ENCODE results near the gene DENND1A.
"Not testable (repeated sequence)": the region's sequence is repeated elsewhere in the genome, so short reads cannot be mapped to it uniquely, and the experiment has no call there.

DENND1A gene

DNA sequence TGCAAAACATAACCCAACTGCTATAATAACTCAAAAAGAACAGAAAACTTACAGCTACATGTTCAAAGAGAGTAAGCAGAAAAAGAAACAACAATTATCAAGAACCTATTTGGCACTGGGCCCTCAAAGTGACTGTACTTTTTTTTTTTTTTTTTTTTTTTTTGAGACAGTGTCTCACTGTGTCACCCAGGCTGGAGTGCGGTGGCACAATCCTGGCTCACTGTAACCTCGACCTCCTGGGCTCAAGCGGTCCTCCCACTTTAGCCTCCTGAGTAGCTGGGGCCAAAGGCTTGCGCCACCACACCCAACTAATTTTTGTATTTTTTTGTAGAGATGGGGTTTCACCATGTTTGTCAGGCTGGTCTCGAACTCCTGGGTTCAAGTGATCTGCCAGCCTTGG lies 114.1 kb downstream of the DENND1A start:
- H3K9ac ChIP-seq (ENCODE audit: low read depth, low read length); H3K9me3 ChIP-seq (ENCODE audit: insufficient read depth, low read depth, low read length); H3K4me3 ChIP-seq (ENCODE audit: low read length); H3K27me3 ChIP-seq (ENCODE audit: insufficient read depth, low read length); H3K36me3 ChIP-seq (ENCODE audit: insufficient read depth, low read length); H3K27ac ChIP-seq (ENCODE audit: low read depth, low read length): not testable (repeated sequence)
- H3K4me1 ChIP-seq (ENCODE audit: insufficient read depth, low read length), result peaks cover 14% of the 10 kb centered on the region
- WGBS, result 95% methylated on average over 4 of the region's 5 CpGs

DNA sequence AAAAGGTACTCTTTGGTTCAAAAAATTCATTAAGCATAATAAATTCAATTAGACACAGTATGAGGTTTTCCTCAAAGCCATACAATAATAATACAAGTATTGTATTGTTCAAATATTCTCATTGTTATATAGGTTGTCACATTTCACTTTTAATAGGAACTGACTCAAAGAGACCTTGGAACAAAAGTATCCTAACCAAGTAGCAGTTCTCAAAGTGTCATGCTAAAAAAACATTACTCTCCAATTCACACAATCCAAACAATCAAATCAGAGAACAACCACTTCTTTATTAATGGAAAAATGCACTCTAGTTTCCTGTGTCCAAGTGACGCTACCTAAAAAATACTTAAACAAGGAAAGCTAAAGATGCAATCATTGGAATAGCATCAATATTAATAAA lies 115.4 kb downstream of the DENND1A start:
- Histone ChIP-seq H3K9me3 (ENCODE audit: insufficient read depth, low read depth, low read length) (no peaks in the 10 kb centered on the region), H3K36me3 (ENCODE audit: insufficient read depth, low read length) (no peaks in the 10 kb centered on the region), H3K9ac (ENCODE audit: low read depth, low read length) (no peak overlapping the region), H3K27me3 (ENCODE audit: insufficient read depth, low read length) (no peaks in the 10 kb centered on the region), H3K4me1 (ENCODE audit: insufficient read depth, low read length) (peaks cover 14% of the 10 kb centered on the region), H3K27ac (ENCODE audit: low read depth, low read length) (no peak overlapping the region), H3K4me3 (ENCODE audit: low read length) (no peak overlapping the region)
- 100% methylated on average over 1 of the region's 1 CpG for WGBS

DNA sequence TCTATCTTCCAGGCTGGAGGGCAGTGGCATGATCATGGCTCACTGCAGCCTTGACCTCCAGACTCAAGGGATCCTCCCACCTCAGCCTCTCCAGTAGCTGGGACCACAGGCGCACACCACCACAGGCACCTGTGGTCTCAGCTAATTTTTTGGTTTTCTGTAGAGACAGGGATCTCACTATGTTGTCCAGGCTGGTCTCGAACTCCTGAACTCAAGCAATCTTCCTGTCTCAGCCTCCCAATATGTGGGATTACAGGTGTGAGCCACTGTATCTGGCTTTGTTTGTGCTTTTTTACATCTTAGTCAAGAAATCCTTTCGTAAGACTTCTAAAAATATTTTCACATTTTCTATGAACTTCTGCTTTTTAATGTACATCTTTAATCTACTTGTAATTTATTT lies 116.9 kb downstream of the DENND1A start:
- no peak overlapping the region for H3K4me3 ChIP-seq (ENCODE audit: low read length)
- no peaks in the 10 kb centered on the region for H3K36me3 ChIP-seq (ENCODE audit: insufficient read depth, low read length)
- H3K9ac ChIP-seq (ENCODE audit: low read depth, low read length), result no peak overlapping the region
- no peak overlapping the region for H3K27ac ChIP-seq (ENCODE audit: low read depth, low read length)
- 100% methylated on average over 2 of the region's 3 CpGs for WGBS
- H3K9me3 ChIP-seq (ENCODE audit: insufficient read depth, low read depth, low read length), result no peaks in the 10 kb centered on the region
- peaks cover 14% of the 10 kb centered on the region for H3K4me1 ChIP-seq (ENCODE audit: insufficient read depth, low read length)
- H3K27me3 ChIP-seq (ENCODE audit: insufficient read depth, low read length), result no peaks in the 10 kb centered on the region

- Histone ChIP-seq H3K9ac (ENCODE audit: low read depth, low read length) (no peak overlapping the region), H3K36me3 (ENCODE audit: insufficient read depth, low read length) (no peaks in the 10 kb centered on the region), H3K27me3 (ENCODE audit: insufficient read depth, low read length) (no peaks in the 10 kb centered on the region), H3K4me1 (ENCODE audit: insufficient read depth, low read length) (no peaks in the 10 kb centered on the region), H3K27ac (ENCODE audit: low read depth, low read length) (no peak overlapping the region), H3K4me3 (ENCODE audit: low read length) (no peak overlapping the region), H3K9me3 (ENCODE audit: insufficient read depth, low read depth, low read length) (no peaks in the 10 kb centered on the region)
- 93% methylated on average over 4 of the region's 4 CpGs for WGBS
Observed at GRCh38 chr9:123807251-123807650, 122.7 kb downstream of the DENND1A start.

DNA sequence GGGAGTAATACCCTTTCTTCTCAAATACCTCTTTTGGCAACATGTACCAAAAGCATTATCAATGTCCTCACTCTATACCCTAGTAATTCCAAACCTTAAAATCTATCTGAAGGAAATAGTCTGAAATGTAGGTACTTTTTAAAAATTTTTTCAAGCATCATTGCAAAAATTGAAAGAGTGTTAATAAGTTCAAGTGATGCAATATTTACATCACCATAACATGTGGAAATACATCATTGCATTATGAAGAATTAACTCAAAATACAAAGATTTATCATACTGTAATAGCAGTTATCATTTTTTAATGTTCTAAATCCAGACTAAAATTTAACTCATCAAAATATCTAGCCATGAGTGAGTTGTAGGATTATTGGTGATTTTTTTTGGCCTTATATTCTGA lies 123.1 kb downstream of the DENND1A start:
- no peak overlapping the region for H3K9ac ChIP-seq (ENCODE audit: low read depth, low read length)
- no peak overlapping the region for H3K27ac ChIP-seq (ENCODE audit: low read depth, low read length)
- H3K27me3 ChIP-seq (ENCODE audit: insufficient read depth, low read length), result no peaks in the 10 kb centered on the region
- no peaks in the 10 kb centered on the region for H3K9me3 ChIP-seq (ENCODE audit: insufficient read depth, low read depth, low read length)
- H3K4me1 ChIP-seq (ENCODE audit: insufficient read depth, low read length), result no peaks in the 10 kb centered on the region
- H3K36me3 ChIP-seq (ENCODE audit: insufficient read depth, low read length), result no peaks in the 10 kb centered on the region
- no peak overlapping the region for H3K4me3 ChIP-seq (ENCODE audit: low read length)

DNA sequence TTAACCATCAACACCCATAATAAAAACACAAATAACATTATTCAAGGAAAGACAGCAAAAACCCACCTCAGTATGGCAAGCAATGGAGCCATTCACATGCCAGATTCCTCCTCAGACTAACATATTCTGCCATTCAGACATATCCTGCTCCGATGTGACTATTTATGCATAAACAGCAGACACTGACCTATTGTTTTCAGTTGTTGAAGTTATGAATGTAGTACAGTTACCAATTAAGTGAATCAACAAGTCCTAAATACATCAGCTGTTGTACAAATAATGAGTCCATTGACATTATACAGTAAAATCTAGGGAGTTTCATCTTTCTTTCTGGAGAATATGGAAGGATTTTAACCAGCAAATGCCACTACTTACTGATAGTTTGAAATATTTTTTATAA lies 131.7 kb downstream of the DENND1A start:
- Histone ChIP-seq H3K9ac (ENCODE audit: low read depth, low read length) (no peak overlapping the region), H3K9me3 (ENCODE audit: insufficient read depth, low read depth, low read length) (no peaks in the 10 kb centered on the region), H3K27me3 (ENCODE audit: insufficient read depth, low read length) (no peaks in the 10 kb centered on the region), H3K4me3 (ENCODE audit: low read length) (no peak overlapping the region), H3K27ac (ENCODE audit: low read depth, low read length) (no peak overlapping the region), H3K36me3 (ENCODE audit: insufficient read depth, low read length) (no peaks in the 10 kb centered on the region), H3K4me1 (ENCODE audit: insufficient read depth, low read length) (peaks cover 7% of the 10 kb centered on the region)
- WGBS, result 100% methylated on average over 1 of the region's 1 CpG

- no peak overlapping the region for H3K4me3 ChIP-seq (ENCODE audit: low read length)
- 91% methylated on average over 7 of the region's 7 CpGs for WGBS
- H3K9me3 ChIP-seq (ENCODE audit: insufficient read depth, low read depth, low read length), result no peaks in the 10 kb centered on the region
- H3K9ac ChIP-seq (ENCODE audit: low read depth, low read length), result no peak overlapping the region
- H3K36me3 ChIP-seq (ENCODE audit: insufficient read depth, low read length), result no peaks in the 10 kb centered on the region
- peaks cover 7% of the 10 kb centered on the region for H3K4me1 ChIP-seq (ENCODE audit: insufficient read depth, low read length)
- H3K27ac ChIP-seq (ENCODE audit: low read depth, low read length), result no peak overlapping the region
- no peaks in the 10 kb centered on the region for H3K27me3 ChIP-seq (ENCODE audit: insufficient read depth, low read length)
Observed at GRCh38 chr9:123796618-123797484, 133.1 kb downstream of the DENND1A start.

GRCh38 chr9:123796094-123796493 lies 133.8 kb downstream of the DENND1A start:
- no peak overlapping the region for H3K9ac ChIP-seq (ENCODE audit: low read depth, low read length)
- 99% methylated on average over 2 of the region's 2 CpGs for WGBS
- no peak overlapping the region for H3K4me3 ChIP-seq (ENCODE audit: low read length)
- no peaks in the 10 kb centered on the region for H3K9me3 ChIP-seq (ENCODE audit: insufficient read depth, low read depth, low read length)
- H3K27ac ChIP-seq (ENCODE audit: low read depth, low read length), result no peak overlapping the region
- H3K27me3 ChIP-seq (ENCODE audit: insufficient read depth, low read length), result no peaks in the 10 kb centered on the region
- peaks cover 7% of the 10 kb centered on the region for H3K4me1 ChIP-seq (ENCODE audit: insufficient read depth, low read length)
- H3K36me3 ChIP-seq (ENCODE audit: insufficient read depth, low read length), result no peaks in the 10 kb centered on the region

DNA sequence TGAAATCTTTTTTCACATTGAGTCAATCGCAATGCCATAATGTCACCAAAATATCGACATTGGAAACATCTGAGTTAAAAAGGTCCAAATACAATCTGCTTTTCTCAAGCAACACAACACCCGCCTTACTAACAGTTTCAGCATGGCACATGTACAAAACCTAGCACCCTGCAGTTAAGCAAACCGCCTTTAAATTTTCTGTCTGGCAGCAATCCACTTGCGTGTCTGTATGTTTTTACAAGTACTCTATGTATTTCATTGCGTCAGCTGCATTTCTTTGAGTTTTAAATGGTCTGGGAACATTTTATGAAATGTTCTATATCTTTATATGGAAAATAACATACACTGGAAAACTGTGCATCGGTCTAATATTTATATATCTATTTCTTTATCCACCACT lies 134.6 kb downstream of the DENND1A start:
- no peak overlapping the region for H3K27ac ChIP-seq (ENCODE audit: low read depth, low read length)
- H3K9ac ChIP-seq (ENCODE audit: low read depth, low read length), result no peak overlapping the region
- no peaks in the 10 kb centered on the region for H3K9me3 ChIP-seq (ENCODE audit: insufficient read depth, low read depth, low read length)
- no peak overlapping the region for H3K4me3 ChIP-seq (ENCODE audit: low read length)
- H3K4me1 ChIP-seq (ENCODE audit: insufficient read depth, low read length), result peaks cover 7% of the 10 kb centered on the region
- H3K27me3 ChIP-seq (ENCODE audit: insufficient read depth, low read length), result no peaks in the 10 kb centered on the region
- H3K36me3 ChIP-seq (ENCODE audit: insufficient read depth, low read length), result no peaks in the 10 kb centered on the region
- 95% methylated on average over 7 of the region's 7 CpGs for WGBS

DNA sequence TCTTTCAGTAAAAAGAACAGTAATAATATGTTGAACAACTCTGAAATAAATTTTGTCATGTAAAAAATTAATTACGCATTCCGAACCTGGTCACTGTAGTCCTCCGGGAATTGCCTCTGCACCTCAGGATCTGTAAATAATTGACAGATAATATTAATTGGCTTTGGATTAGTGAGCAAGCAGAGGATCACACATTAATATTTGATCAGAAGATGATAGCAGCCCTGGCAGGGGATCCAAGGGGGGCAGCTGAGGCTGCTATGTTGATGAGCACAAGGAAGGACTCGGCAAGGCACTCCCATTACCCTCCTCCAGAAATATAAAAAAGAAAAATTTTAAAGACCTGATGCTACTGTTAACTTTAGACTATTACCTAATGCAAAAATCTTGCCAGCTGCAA lies 137.4 kb downstream of the DENND1A start:
- 97% methylated on average over 4 of the region's 4 CpGs for WGBS
- Histone ChIP-seq H3K27me3 (ENCODE audit: insufficient read depth, low read length) (no peaks in the 10 kb centered on the region), H3K27ac (ENCODE audit: low read depth, low read length) (no peak overlapping the region), H3K4me3 (ENCODE audit: low read length) (no peak overlapping the region), H3K9ac (ENCODE audit: low read depth, low read length) (no peak overlapping the region), H3K36me3 (ENCODE audit: insufficient read depth, low read length) (no peaks in the 10 kb centered on the region), H3K4me1 (ENCODE audit: insufficient read depth, low read length) (no peaks in the 10 kb centered on the region; the same call in 1 of the 2 replicates), H3K9me3 (ENCODE audit: insufficient read depth, low read depth, low read length) (no peaks in the 10 kb centered on the region)

DNA sequence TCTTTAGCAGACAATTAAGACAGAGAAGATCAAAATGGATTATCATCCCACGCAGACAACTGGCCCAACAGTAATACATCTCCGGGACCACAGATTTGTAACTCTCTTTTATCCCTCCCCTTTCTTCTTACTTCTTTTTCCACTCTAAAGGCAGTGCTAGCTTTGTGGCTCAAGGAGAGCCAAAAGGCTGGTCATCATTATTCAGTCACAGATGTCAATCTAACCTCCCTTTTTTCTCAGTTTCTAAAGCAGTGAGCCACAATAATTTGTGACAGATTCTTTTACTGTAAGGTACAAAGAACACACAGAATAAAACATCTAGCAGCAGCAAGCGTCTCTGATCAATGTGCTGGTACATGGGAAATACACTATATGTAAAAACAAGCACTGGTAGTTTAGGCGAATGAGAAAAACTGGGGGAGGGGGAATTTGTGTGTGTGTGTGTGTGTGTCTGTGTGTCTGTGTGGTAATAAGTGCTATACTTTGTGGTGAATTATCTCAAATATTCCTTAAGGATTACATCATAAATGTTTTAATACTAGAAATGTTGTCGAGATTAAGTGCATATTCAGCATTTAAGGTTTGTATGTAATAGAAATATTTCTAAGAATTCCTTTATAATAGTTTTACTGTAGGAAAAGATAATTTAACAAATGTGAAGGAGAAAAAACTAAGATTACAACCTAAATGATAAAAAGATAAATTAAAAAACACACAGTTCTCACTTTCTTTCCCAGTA lies 140.2 kb downstream of the DENND1A start:
- Histone ChIP-seq H3K4me3 (ENCODE audit: low read length) (no peak overlapping the region), H3K27ac (ENCODE audit: low read depth, low read length) (no peak overlapping the region), H3K4me1 (ENCODE audit: insufficient read depth, low read length) (no peaks in the 10 kb centered on the region; the same call in 1 of the 2 replicates), H3K36me3 (ENCODE audit: insufficient read depth, low read length) (no peaks in the 10 kb centered on the region), H3K9me3 (ENCODE audit: insufficient read depth, low read depth, low read length) (no peaks in the 10 kb centered on the region), H3K9ac (ENCODE audit: low read depth, low read length) (no peak overlapping the region), H3K27me3 (ENCODE audit: insufficient read depth, low read length) (no peaks in the 10 kb centered on the region)
- 90% methylated on average over 4 of the region's 5 CpGs for WGBS
